Measurements from ENCODE around the gene NOD2. TPM values are rescaled to one million over a fixed set of nuclear protein-coding genes. Genes with fewer than 3 reads are reported as not detected.

NOD2 gene
- total RNA-seq, 4 donors from 2014 or later: 0.41 to 2.6 (median 2.2) TPM; not detected in 1

DNA sequence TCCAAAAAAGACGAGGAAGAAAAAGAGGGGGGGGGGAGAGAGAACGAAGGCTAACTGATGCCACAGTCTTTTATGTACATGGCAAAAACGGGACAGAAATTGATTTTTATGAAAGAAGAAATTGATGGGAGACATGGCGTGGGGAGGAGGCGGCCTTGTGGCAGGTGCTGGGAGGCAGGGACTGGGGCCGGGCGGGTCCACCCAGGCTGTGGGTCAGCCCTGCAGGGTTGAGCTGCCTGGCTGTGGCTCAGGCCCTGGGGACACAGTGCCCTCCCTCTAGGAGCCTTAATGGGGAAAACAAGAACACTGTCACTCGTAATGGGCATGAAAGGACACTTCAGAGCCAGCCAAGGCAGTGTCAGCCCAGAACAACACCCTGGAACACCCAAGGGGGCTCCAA is 47.1 kb upstream of the NOD2 start:
- no peak overlapping the region for H3K4me3 ChIP-seq
- H3K36me3 ChIP-seq: no peaks in the 10 kb centered on the region
- WGBS, 2 donors (ENCODE audit: low coverage in 1 of 2): 76 to 83% methylated on average over 8 of the region's 8 CpGs
- intact Hi-C loops (cut with DNase I; ENCODE audit: low total_unique reads): no loop called here
- no peaks in the 10 kb centered on the region for H3K27me3 ChIP-seq
- no peak for DNase-seq
- in situ Hi-C loops (cut with MboI; ENCODE audit: low pct_ligation_motif_present in 1 of 4, low pct_unique_long_range_greater_than_20kb in 1 of 4, low sequenced_read_pairs in 3 of 4): no loop called here
- TF ChIP-seq, protein P1, sequence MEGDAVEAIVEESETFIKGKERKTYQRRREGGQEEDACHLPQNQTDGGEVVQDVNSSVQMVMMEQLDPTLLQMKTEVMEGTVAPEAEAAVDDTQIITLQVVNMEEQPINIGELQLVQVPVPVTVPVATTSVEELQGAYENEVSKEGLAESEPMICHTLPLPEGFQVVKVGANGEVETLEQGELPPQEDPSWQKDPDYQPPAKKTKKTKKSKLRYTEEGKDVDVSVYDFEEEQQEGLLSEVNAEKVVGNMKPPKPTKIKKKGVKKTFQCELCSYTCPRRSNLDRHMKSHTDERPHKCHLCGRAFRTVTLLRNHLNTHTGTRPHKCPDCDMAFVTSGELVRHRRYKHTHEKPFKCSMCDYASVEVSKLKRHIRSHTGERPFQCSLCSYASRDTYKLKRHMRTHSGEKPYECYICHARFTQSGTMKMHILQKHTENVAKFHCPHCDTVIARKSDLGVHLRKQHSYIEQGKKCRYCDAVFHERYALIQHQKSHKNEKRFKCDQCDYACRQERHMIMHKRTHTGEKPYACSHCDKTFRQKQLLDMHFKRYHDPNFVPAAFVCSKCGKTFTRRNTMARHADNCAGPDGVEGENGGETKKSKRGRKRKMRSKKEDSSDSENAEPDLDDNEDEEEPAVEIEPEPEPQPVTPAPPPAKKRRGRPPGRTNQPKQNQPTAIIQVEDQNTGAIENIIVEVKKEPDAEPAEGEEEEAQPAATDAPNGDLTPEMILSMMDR (IDR thresholded peaks at IDR 0.05): no peak
- no peak for TF ChIP-seq EP300 (IDR thresholded peaks at IDR 0.05; ENCODE audit: low read depth)
- TF ChIP-seq POLR2AphosphoS5 (IDR thresholded peaks at IDR 0.05): no peak
- TF ChIP-seq POLR2A (IDR thresholded peaks at IDR 0.05): no peak
- no peaks in the 10 kb centered on the region for H3K4me1 ChIP-seq
- no peak overlapping the region for H3K27ac ChIP-seq
- no peaks in the 10 kb centered on the region for H3K9me3 ChIP-seq

DNA sequence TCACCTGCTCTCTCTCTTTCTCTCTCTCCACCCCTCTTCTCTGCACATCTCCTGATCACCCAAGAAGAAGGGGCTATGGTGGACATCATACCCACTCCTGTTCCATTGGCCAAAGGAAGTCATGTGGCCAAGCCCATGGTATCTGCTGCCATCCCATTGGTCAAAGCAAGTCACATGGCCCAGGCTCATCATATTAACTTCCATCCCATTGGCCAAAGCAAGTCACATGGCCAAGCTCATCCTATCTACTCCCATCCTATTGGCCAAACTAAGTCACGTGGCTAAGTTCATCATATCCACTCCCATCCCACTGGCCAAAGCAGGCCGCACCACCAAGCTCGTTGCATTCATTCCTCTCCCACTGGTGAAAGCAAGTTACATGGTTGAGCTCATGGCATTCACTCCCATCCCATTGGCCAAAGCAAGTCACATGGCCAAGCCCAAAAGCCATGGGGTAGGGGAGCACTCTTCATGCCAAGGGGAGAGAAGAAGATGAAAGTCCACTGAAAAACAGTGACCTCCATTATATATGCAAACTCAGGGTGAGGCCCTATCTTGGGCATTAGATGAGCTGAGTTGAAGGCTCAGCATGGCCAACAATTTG is 41.5 kb upstream of the NOD2 start:
- H3K27me3 ChIP-seq: no peaks in the 10 kb centered on the region
- no peak overlapping the region for H3K4me3 ChIP-seq
- H3K27ac ChIP-seq: no peak overlapping the region
- intact Hi-C loops (cut with DNase I; ENCODE audit: low total_unique reads) (no loop called here), in situ Hi-C loops (cut with MboI; ENCODE audit: low pct_ligation_motif_present in 1 of 4, low pct_unique_long_range_greater_than_20kb in 1 of 4, low sequenced_read_pairs in 3 of 4) (loop anchor here in 2 of 4 donors (25.0 kb wide), 2 partner anchors 290 to 415 kb away; partner anchors contain the start of gene BRD7 (in 1 of the 2))
- TF ChIP-seq EP300 (IDR thresholded peaks at IDR 0.05; ENCODE audit: low read depth): no peak
- TF ChIP-seq, protein P1 (IDR thresholded peaks at IDR 0.05): no peak
- no peaks in the 10 kb centered on the region for H3K4me1 ChIP-seq
- H3K9me3 ChIP-seq: no peaks in the 10 kb centered on the region
- H3K36me3 ChIP-seq: no peaks in the 10 kb centered on the region
- 60 to 96% methylated on average over 1 to 3 of the region's 3 CpGs for WGBS, 2 donors (ENCODE audit: low coverage in 1 of 2)
- no peak for DNase-seq

DNA sequence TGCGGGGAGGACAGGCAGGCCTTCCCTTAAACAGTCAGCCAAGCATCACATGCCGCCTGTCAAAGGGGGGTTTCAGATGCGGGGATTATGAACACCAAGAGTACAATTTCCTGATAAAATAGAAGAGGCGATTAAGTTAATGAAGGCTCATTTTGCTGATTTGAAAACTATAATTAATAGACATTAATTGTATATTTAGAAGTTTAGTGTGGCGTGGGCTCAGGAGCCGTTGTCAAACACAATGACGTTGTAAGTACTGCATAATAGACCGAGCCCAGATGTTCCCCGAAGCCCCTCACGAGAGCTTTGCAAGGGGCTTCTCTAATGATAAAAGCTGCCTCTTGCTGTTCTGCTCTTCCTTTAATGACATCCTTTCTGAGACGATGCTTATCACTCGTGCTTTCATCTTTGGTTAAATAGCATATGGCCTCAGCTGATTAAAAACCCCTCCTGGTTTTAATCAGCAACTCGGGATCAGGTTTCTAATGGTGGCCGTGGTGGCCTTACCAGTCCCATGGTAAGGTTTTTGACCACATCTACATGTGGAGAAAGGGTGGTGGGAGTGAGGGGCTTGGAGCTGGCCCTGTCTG is 40.5 kb upstream of the NOD2 start:
- DNase-seq: no peak
- TF ChIP-seq EP300 (IDR thresholded peaks at IDR 0.05; ENCODE audit: low read depth): no peak
- TF ChIP-seq, protein P1 (IDR thresholded peaks at IDR 0.05): no peak
- TF ChIP-seq POLR2A (IDR thresholded peaks at IDR 0.05): no peak
- TF ChIP-seq POLR2AphosphoS5 (IDR thresholded peaks at IDR 0.05): no peak
- Histone ChIP-seq H3K4me3 (no peak overlapping the region), H3K36me3 (no peaks in the 10 kb centered on the region), H3K4me1 (no peaks in the 10 kb centered on the region), H3K27me3 (no peaks in the 10 kb centered on the region), H3K9me3 (no peaks in the 10 kb centered on the region), H3K27ac (no peak overlapping the region)
- intact Hi-C loops (cut with DNase I; ENCODE audit: low total_unique reads) (no loop called here), in situ Hi-C loops (cut with MboI; ENCODE audit: low pct_ligation_motif_present in 1 of 4, low pct_unique_long_range_greater_than_20kb in 1 of 4, low sequenced_read_pairs in 3 of 4) (loop anchor here in 2 of 4 donors (25.0 kb wide), 2 partner anchors 291 to 416 kb away; partner anchors contain the start of gene BRD7 (in 1 of the 2))
- whole genome bisulfite sequencing, 2 donors (ENCODE audit: low coverage in 1 of 2): 85 to 95% methylated on average over 4 to 14 of the region's 14 CpGs

DNA sequence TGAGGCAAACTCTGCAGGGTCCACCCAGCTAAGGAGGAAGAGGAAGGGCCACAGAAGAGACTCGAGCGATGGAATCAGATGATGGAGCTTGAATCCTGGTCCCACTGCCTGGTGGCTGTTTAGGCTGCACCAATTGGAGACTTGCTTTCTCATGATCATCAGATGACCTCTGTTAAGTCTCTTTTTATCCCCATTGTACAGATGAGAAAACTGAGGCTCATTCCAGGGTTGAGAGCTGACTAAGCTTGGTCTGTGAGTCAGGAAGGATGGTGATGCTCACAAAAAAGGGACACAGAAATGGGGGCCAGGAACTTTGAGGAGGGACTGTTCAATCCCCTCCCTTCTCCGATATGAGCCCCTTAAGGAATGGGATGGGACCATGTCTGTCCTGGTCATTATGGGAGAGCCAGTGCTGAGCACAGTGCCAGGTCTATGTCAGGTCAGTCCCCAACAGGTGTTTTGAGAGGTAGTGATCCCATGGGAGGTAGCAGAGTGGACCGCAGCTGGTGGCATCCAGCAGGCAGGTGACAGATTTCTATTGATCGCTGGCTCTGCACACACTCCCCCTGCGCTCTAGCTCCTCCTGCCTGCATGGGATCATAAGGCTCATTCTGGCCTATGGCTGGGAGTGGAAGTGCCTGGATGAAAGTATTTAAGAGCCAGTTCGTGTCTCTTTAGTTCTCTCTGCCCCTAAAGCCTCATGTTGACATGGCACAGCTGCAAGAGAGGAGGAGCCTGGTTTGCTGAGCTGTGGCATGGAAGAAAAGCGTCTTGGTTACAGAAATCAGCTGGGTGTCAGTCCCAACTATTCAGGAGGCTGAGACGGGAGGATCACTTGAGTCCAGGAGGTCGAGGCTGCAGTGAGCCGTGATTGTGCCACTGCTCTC is 39.5 kb upstream of the NOD2 start:
- Histone ChIP-seq H3K4me3 (no peak overlapping the region), H3K4me1 (no peaks in the 10 kb centered on the region), H3K27ac (no peak overlapping the region), H3K27me3 (no peaks in the 10 kb centered on the region), H3K36me3 (no peaks in the 10 kb centered on the region), H3K9me3 (no peaks in the 10 kb centered on the region)
- intact Hi-C loops (cut with DNase I; ENCODE audit: low total_unique reads): no loop called here
- TF ChIP-seq POLR2AphosphoS5 (IDR thresholded peaks at IDR 0.05) (no peak), POLR2A (IDR thresholded peaks at IDR 0.05) (no peak), EP300 (IDR thresholded peaks at IDR 0.05; ENCODE audit: low read depth) (no peak)
- TF ChIP-seq, protein P1 (IDR thresholded peaks at IDR 0.05): no peak
- in situ Hi-C loops (cut with MboI; ENCODE audit: low pct_ligation_motif_present in 1 of 4, low pct_unique_long_range_greater_than_20kb in 1 of 4, low sequenced_read_pairs in 3 of 4): loop anchor here in 2 of 4 donors (25.0 kb wide), 2 partner anchors 292 to 417 kb away; partner anchors contain the start of gene BRD7 (in 1 of the 2)
- WGBS, 2 donors (ENCODE audit: low coverage in 1 of 2): 67 to 76% methylated on average over 5 to 11 of the region's 11 CpGs
- DNase-seq: no peak

All from transverse colon (tissue), 4 donors.